Ovary (tissue), 9 donors: ENCODE results near the gene RANBP1. TPM values are rescaled to one million over a fixed set of nuclear protein-coding genes. Genes with fewer than 3 reads are reported as not detected.

Experiments
- DNase-seq, 5 donors: peaks; one replicate each; pipeline ENCODE4 v3.0.0-alpha.2; 2019 to 2020
- H3K27ac ChIP-seq, 2 donors: fragments of 200-600 bp; one replicate each; pipeline versions ENCODE4 v1.5.1 to v1.8.0; 2019 to 2022
- H3K27me3 ChIP-seq: fragments of 200-600 bp; one replicate; pipeline ENCODE4 v1.8.0; 2022
- H3K36me3 ChIP-seq: fragments of 200-600 bp; sonication (generic); one replicate; pipeline ENCODE4 v1.5.1; 2019
- H3K4me1 ChIP-seq: one replicate; pipeline ENCODE4 v1.8.1; 2013; ENCODE audit warnings: mild to moderate bottlenecking, moderate library complexity; ENCODE audit not compliant: insufficient read depth
- H3K4me3 ChIP-seq: fragments of 200-600 bp; sonication (generic); one replicate; pipeline ENCODE4 v1.5.1; 2017
- H3K9me3 ChIP-seq, 2 donors: fragments of 200-600 bp in 1 of 2; sonication (generic) in 1 of 2; one replicate each; pipeline versions ENCODE4 v1.5.1 to v1.8.1; 2013 to 2019; ENCODE audit warnings: mild to moderate bottlenecking in 1 of 2, moderate library complexity in 1 of 2
- EP300 ChIP-seq: sonication (generic); formaldehyde crosslinking; IDR thresholded peaks from one replicate; pipeline ENCODE4 v1.6.1; 2017; ENCODE audit warnings: antibody characterized with exemption
- POLR2A ChIP-seq: fragments of 450-650 bp; IDR thresholded peaks from one replicate; pipeline ENCODE4 v1.6.1; 2017; ENCODE audit warnings: antibody characterized with exemption, mild to moderate bottlenecking, moderate library complexity
- WGBS, 3 donors: extraction: QIAGEN DNeasy Blood & Tissue Kit in 1 of 3; methylation state at CpG; one replicate each; pipeline versions ENCODE4 v1.1.5 to v1.1.7; 2013 to 2017; 5-methylcytosine and 5-hydroxymethylcytosine counted together
- intact Hi-C, 4 donors: fragments of 100-400 bp; cut with DNase I; formaldehyde crosslinking; loops; one replicate each; pipeline versions ENCODE4 v1.11.0 to v1.15.1; 2022 to 2023
- polyA plus RNA-seq, 2 donors: library from polyadenylated mRNA; stranded (reverse); fragments of 200-250 nt in 1 of 2; fragments of 350-450 nt in 1 of 2; fragmentation: Illumina TruSeq in 1 of 2; extraction: RNeasy Lipid Tissue Mini Kit (QIAGEN cat#74804) in 1 of 2; gene quantifications; one replicate each; pipeline ENCODE4 v1.2.3, GENCODE V29; 2013 to 2014
- total RNA-seq, 7 donors: library from RNA; depleted of rRNA in 2 of 7; stranded (reverse); fragments of >200 nt in 2 of 7; fragmentation: NEBNext Ultra II Directional in 3 of 7; extraction: Animal tissue kit (Norgen Biotek cat#: 25700) in 3 of 7; gene quantifications; one replicate each; pipeline versions ENCODE4 v1.1.0 to v1.2.4, GENCODE V29; 2016 to 2023
- TF ChIP-seq, protein P1 (sequence below), 3 donors: fragments of 450-650 bp in 2 of 3; fragments of 200-600 bp in 1 of 3; IDR thresholded peaks; one replicate each; pipeline versions ENCODE4 v1.5.1 to v1.8.0; 2016 to 2022; ENCODE audit warnings: antibody characterized with exemption in 3 of 3, mild to moderate bottlenecking in 1 of 3
- donor health status: DM: no; HTN: no; CAD: no; lungs with moderate emphysema.
- donor health status: DM: no; HTN: no; CAD: no.
- donor health status: Bipolar disorder and iron deficiency.
- donor health status: DM: yes; HTN: yes; CAD: no.
- donor health status: DM: no; HTN: no; CAD: no.
- donor health status: DM: yes; HTN: yes; CAD: no.

Gene RANBP1
- total and polyA plus RNA-seq, 9 donors, result 62.8 to 198 (median 80.2) TPM

- peaks cover under 1% of the 10 kb centered on the region for H3K4me1 ChIP-seq
- intact Hi-C loops, result loop anchor here in 1 of 4 donors (10.0 kb wide), 1 partner anchor 151 kb away; no protein-coding TSS in a partner anchor
- no peak overlapping the region for H3K4me3 ChIP-seq
- no peaks in the 10 kb centered on the region for H3K27me3 ChIP-seq
- TF ChIP-seq, protein P1, sequence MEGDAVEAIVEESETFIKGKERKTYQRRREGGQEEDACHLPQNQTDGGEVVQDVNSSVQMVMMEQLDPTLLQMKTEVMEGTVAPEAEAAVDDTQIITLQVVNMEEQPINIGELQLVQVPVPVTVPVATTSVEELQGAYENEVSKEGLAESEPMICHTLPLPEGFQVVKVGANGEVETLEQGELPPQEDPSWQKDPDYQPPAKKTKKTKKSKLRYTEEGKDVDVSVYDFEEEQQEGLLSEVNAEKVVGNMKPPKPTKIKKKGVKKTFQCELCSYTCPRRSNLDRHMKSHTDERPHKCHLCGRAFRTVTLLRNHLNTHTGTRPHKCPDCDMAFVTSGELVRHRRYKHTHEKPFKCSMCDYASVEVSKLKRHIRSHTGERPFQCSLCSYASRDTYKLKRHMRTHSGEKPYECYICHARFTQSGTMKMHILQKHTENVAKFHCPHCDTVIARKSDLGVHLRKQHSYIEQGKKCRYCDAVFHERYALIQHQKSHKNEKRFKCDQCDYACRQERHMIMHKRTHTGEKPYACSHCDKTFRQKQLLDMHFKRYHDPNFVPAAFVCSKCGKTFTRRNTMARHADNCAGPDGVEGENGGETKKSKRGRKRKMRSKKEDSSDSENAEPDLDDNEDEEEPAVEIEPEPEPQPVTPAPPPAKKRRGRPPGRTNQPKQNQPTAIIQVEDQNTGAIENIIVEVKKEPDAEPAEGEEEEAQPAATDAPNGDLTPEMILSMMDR (IDR thresholded peaks at IDR 0.05), result no peak
- H3K36me3 ChIP-seq, result no peaks in the 10 kb centered on the region
- DNase-seq, result no peak
- H3K27ac ChIP-seq, result no peak overlapping the region
- H3K9me3 ChIP-seq, result no peaks in the 10 kb centered on the region
- 83 to 89% (median 83%) methylated on average over 32 of the region's 32 CpGs for WGBS, 3 donors
These were observed 9.6 kb downstream of the RANBP1 start for GRCh38 chr22:20125201-20126174.

GRCh38 chr22:20126284-20127029 is 10.6 kb downstream of the RANBP1 start:
- TF ChIP-seq EP300, result no peak
- no peak for TF ChIP-seq POLR2A
- TF ChIP-seq, protein P1 (IDR thresholded peaks at IDR 0.05), result no peak
- 78 to 81% (median 79%) methylated on average over 19 of the region's 19 CpGs for WGBS, 3 donors
- H3K36me3 ChIP-seq, result no peaks in the 10 kb centered on the region
- no peak for DNase-seq
- no peaks in the 10 kb centered on the region for H3K9me3 ChIP-seq
- no peak overlapping the region for H3K27ac ChIP-seq
- no peaks in the 10 kb centered on the region for H3K27me3 ChIP-seq
- H3K4me3 ChIP-seq, result no peak overlapping the region
- H3K4me1 ChIP-seq, result peaks cover 2% of the 10 kb centered on the region
- intact Hi-C loops, result loop anchor here in 1 of 4 donors (10.0 kb wide), 1 partner anchor 152 kb away; no protein-coding TSS in a partner anchor

GRCh38 chr22:20127318-20127868 is 11.5 kb downstream of the RANBP1 start:
- Histone ChIP-seq H3K36me3 (no peaks in the 10 kb centered on the region), H3K27ac (no peak overlapping the region), H3K27me3 (no peaks in the 10 kb centered on the region), H3K9me3 (no peaks in the 10 kb centered on the region), H3K4me1 (peaks cover 2% of the 10 kb centered on the region), H3K4me3 (no peak overlapping the region)
- no peak for TF ChIP-seq EP300
- no peak for TF ChIP-seq POLR2A
- TF ChIP-seq, protein P1 (IDR thresholded peaks at IDR 0.05), result no peak
- intact Hi-C loops, result loop anchor here in 1 of 4 donors (10.0 kb wide), 1 partner anchor 153 kb away; no protein-coding TSS in a partner anchor
- 75 to 80% (median 77%) methylated on average over 15 of the region's 15 CpGs for WGBS, 3 donors
- no peak for DNase-seq
